LNCaP clone FGC (cell line): Measurements from ENCODE around the gene IMMP2L.

Source experiments
- DNase-seq: peaks from one replicate; pipeline ENCODE4 v3.0.0-alpha.2; 2011; ENCODE audit warnings: low read depth
- H3K4me3 ChIP-seq: 2 replicates; pipeline ENCODE4 v1.5.1; 2011; ENCODE audit warnings: mild to moderate bottlenecking, low read depth, low read length, control low read depth
- CTCF ChIP-seq: IDR thresholded peaks from 2 replicates; pipeline ENCODE4 v1.5.1; 2012; ENCODE audit warnings: mild to moderate bottlenecking; ENCODE audit not compliant: control insufficient read depth, insufficient read depth; ENCODE audit errors: extremely low read depth

The IMMP2L gene

GRCh38 chr7:111018960-111019736 lies 543.1 kb downstream of the IMMP2L start:
- H3K4me3 ChIP-seq = no peak overlapping the region
- peak; percentile 88 for DNase-seq
- no peak for TF ChIP-seq CTCF

GRCh38 chr7:111018447-111018846 lies 543.8 kb downstream of the IMMP2L start:
- TF ChIP-seq CTCF = no peak
- no peak overlapping the region for H3K4me3 ChIP-seq
- no peak for DNase-seq

GRCh38 chr7:111014079-111014478 lies 548.2 kb downstream of the IMMP2L start:
- no peak for DNase-seq
- no peak for TF ChIP-seq CTCF
- no peak overlapping the region for H3K4me3 ChIP-seq

GRCh38 chr7:111012799-111013675 lies 549.3 kb downstream of the IMMP2L start:
- no peak for TF ChIP-seq CTCF
- H3K4me3 ChIP-seq = no peak overlapping the region
- DNase-seq = no peak

GRCh38 chr7:111012149-111012548 lies 550.1 kb downstream of the IMMP2L start:
- no peak overlapping the region for H3K4me3 ChIP-seq
- no peak for TF ChIP-seq CTCF
- DNase-seq = peak; percentile 32

GRCh38 chr7:111011520-111011919 lies 550.8 kb downstream of the IMMP2L start:
- TF ChIP-seq CTCF = no peak
- no peak overlapping the region for H3K4me3 ChIP-seq
- no peak for DNase-seq
